ENCODE measurements around the gene SNRNP25.
"Not testable (repeated sequence)": the region's sequence is repeated elsewhere in the genome, so short reads cannot be mapped to it uniquely, and the experiment has no call there.

Gene SNRNP25

DNA sequence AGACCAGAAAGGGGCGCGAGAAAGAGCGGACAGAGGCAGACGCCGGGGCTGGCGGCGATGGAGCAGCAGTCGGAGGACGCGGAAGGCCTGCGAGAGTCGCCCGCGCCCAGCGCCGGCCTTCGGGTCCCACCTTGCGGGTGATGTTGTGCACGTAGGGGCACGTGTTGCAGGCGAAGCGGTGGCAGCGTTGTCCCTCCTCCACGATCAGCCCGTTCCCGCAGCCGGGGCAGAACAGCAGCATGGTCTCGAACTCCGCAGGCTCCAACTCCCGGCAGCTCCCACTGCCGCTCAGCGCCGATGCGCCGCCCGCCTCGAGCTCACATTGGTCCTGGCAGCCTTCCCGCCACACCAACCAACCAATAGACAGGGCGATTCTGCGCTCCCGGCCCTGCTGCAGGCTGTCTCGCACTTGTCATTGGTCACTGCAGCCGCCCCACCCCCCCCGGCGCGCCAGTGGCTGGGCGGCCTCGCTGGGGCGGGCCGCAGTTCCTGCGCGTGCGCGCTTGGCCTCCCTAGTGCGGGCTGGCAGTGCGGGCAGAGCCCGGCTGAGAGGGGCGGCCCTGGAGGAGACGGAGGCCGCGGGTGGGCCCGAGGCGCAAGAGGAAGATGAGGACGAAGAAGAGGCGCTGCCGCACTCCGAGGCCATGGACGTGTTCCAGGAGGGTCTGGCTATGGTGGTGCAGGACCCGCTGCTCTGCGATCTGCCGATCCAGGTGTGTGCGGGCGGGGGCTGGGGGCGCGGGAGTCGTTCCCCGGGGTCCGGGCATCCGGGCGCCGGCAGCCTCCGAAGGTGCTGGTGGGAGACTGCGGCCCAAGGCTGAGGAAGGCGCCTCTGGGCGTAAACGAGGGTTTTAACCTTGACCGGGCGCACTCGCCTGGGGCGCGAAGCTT lies at the start of gene SNRNP25, which contains the start of gene POLR3K:
Gene SNRNP25 (plus strand): TSS at position 483 of the 891 bp plus-strand sequence. CDS start 189 bp downstream, at position 672.
Gene POLR3K (minus strand): TSS at position 263 of the 891 bp plus-strand sequence. CDS start 22 bp downstream, at position 241.
- peak; percentile 98 for DNase-seq (ENCODE audit: low spot score)

DNA sequence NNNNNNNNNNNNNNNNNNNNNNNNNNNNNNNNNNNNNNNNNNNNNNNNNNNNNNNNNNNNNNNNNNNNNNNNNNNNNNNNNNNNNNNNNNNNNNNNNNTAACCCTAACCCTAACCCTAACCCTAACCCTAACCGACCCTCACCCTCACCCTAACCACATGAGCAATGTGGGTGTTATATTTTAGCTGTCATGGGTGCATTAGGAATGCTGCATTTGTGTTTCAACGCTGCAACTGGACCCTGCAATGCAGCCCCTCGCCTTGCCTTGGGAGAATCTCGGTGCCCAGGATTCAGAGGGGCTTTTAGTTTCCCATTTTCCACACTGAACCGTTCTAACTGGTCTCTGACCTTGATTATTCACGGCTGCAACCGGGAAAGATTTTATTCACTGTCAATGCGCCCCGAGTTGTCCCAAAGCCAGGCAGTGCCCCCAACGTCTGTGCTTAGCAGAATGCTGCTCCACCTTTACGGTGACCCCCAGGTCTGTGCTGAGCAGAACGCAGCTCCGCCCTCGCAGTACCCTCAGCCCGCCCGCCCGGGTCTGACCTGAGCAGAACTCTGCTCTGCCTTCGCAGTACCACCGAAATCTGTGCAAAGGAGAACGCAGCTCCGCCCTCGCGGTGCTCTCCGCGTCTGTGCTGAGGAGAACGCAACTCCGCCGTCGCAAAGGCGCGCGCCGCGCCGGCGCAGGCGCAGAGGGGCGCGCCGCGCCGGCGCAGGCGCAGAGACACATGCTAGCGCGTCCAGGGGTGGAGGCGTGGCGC lies 43.5 kb upstream of the SNRNP25 start:
- DNase-seq (ENCODE audit: low spot score) = peak; percentile 9

DNA sequence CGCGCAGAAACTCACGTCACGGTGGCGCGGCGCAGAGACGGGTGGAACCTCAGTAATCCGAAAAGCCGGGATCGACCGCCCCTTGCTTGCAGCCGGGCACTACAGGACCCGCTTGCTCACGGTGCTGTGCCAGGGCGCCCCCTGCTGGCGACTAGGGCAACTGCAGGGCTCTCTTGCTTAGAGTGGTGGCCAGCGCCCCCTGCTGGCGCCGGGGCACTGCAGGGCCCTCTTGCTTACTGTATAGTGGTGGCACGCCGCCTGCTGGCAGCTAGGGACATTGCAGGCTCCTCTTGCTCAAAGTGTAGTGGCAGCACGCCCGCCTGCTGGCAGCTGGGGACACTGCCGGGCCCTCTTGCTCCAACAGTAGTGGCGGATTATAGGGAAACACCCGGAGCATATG lies 42.9 kb upstream of the SNRNP25 start:
- DNase-seq (ENCODE audit: low spot score) = not testable (repeated sequence)

DNA sequence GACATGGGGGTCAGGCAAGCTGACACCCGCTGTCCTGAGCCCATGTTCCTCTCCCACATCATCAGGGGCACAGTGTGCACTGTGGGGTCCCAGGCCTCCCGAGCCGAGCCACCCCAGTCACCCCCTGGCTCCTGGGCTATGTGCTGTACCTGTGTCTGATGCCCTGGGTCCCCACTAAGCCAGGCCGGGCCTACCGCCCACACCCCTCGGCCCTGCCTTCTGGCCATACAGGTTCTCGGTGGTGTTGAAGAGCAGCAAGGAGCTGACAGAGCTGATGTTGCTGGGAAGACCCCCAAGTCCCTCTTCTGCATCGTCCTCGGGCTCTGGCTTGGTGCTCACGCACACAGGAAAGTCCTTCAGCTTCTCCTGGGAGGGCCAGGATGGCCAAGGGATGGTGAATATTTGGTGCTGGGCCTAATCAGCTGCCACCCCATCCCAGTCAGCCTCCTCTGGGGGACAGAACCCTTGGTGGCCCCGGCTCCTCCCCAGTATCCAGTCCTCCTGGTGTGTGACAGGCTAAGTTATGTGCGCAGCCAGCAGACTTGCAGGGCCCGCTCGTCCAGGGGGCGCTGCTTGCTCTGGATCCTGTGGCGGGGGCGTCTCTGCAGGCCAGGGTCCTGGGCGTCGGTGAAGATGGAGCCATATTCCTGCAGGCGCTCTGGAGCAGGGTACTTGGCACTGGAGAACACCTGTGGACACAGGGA lies 36.4 kb upstream of the SNRNP25 start:
- not testable (repeated sequence) for DNase-seq (ENCODE audit: low spot score)

DNA sequence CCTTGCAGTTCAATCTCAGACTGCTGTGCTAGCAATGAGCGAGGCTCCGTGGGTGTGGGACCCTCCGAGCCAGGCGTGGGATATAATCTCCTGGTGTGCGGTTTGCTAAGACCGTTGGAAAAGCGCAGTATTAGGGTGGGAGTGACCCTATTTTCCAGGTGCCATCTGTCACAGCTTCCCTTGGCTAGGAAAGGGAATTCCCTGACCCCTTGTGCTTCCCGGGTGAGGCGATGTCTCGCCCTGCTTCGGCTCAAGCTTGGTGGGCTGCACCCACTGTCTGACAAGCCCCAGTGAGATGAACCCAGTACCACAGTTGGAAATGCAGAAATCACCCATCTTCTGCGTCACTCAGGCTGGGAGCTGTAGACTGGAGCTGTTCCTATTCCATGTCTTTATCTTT lies 32.7 kb upstream of the SNRNP25 start:
- not testable (repeated sequence) for DNase-seq (ENCODE audit: low spot score)

DNA sequence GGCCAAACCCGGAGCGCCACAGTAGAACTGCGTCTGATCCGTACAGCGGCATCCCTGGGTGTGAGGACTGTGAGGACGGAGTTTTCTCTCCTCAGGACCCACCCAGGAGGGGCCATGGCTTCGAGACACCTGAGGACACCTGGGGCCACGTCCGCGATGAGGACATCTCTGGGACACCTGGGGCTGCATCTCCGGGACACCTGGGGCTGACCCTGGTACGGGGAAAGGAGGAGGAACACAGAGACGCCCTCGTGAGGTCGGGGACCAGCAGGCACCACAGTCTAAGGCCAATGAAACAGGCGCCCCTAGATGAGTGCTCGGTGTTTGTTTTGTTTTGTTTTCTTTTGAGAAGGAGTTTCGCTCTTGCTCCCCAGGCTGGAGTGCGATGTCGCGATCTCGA lies 29.5 kb upstream of the SNRNP25 start:
- not testable (repeated sequence) for DNase-seq (ENCODE audit: low spot score)

DNA sequence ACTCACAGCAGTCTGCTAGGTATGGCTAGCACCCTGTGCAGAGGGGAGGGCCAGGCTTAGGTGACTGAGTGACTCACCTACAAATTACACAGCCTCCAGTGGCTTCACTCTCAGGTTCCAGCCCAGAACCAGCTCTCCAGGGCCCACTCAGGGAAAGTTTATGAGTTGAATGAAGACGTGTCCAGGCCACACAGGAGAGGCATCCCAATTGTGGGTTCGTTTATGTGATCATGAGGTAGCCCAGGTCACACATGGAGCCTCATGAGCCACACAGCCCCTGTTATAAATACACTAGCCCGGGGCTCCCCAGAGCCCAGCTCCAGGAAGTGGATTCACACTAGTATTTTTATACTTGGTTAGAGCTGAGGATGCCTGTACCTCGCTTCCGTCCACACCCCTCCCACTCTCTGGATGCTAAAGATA lies 27.7 kb upstream of the SNRNP25 start:
- DNase-seq (ENCODE audit: low spot score) = not testable (repeated sequence)

DNA sequence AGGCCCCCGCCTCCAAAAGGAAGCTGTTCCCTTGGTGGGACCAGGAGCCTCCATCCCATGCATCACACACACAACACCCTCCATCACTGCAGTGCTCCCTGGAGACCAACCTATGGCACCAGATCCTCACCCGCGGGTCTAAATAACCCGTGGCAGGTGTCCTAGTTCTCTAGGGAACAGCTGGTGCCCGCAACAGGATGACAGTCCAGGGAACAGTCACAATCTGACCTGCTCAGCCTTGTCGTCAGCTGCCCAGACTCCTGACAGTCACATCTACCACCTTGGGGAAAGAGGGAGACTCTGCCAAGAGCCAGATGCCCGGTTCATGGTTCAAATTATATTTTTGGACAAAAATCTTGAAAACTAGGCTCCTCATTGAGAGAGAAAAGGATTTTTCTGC lies 23.0 kb upstream of the SNRNP25 start:
- not testable (repeated sequence) for DNase-seq (ENCODE audit: low spot score)

DNA sequence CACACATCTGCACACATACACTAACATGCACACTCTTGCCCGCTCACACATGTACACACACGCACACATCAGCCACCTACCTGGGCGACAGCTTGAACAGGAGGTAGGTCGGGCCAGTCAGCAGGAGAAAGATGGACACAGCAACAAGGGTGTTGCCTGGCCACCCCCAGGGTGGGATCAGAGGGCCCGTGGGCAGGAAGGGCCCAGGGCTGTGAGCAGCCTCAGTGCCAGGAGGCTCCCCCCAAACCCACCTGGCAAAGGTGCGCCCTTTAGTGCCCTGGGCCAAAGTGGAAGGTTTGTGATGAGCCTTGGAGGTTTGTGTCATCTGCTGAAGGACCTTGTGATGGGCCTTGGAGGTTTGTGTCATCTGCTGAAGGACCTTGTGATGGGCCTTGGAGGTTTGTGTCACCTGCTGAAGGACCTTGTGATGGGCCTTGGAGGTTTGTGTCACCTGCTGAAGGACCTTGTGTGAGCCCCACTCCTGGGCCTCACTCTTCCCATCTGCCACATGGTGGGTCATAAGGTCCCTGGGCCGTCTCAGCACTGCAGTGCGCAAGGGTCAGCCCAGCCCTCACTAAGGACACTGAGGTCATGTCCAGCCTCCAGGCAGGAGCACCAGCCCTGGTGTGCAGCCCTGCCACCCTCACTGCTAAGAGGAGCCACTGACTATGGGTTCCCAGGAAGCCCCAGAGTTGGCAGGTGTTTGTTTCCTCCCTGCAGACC lies 20.3 kb upstream of the SNRNP25 start:
- DNase-seq (ENCODE audit: low spot score) = peak; percentile 25

DNA sequence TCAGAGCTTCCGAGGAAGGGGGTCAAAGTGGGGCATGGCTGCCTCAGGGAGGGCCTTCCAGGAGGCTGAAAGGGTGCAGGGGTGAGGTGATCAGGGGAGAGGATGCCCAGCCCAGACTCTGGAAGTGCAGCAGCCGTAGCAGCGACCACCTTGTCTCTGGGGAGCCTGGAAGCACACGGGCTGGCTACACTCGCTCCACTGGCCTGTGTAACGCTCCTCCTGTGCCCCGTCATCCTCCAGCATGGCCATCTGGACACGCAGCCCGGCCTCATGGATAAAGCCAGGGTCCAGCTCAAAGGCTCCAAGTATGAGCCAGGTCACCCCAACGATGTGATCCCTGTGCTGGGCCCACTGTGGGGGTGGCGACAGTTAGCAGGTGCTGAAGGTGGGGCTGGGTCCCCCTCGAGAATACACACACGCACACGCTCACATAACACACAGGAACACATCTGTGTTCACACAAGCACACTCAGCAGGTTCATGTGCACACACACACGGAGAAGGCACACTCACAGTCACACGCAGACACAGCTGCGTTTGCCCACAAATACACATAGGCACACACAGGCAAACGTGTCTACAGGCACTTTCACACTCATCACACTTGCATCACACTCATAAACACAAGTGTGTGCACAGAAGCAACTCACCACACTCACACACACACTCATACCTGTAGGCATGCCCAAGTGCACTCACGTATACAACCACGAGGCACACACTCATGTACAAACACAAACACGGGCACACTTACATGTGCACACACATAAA lies 19.6 kb upstream of the SNRNP25 start:
- DNase-seq (ENCODE audit: low spot score) = peak; percentile 34

DNA sequence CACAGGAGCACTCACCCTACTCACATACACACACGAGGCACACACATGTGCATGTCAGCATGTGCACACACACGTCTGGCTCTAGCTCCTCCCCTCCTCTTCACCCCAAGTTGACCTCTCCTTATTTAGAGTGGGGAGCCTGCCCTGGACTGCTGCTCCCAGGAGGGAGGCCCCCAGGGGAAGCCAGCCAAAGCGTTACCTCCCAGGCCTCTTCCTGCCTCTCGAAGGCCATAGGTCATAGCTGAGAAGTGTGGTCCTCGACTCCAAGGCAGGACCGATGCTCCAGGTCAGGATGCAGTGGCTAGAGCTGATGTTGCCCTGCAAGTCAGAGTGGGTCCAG lies 19.0 kb upstream of the SNRNP25 start:
- no peak for DNase-seq (ENCODE audit: low spot score)

DNA sequence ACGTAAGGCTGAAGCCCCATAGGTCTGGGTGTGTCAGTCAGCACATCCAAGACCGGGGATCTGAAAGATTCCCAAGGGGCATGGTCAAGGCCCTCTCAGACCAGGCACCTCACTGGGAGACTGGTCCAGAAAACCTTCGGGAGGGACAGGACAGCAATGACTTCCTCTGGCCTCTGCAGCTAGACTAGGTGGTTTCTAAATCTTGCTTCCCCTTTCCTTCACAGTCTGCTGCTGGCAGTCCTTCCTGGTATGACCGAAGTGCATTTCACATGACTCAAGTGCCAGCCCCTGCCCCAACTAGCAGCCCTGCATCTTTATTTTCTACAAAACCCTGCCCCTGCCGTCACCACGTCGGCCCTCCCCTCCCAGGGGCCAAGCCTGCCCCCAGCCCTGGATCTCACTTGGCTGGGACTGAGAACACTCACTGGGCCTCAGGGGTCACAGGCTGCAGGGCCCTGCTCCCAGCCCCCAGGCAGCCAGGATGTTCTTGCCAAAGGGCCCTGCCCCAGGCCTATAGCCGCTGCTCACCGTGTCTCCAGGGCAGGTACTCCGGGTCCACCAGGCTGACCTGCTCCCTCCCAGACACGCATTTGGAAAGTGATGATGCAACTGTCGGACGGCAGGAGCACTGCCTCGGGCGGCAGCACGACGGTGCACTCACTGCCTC lies 18.5 kb upstream of the SNRNP25 start:
- DNase-seq (ENCODE audit: low spot score) = peak; percentile 49

DNA sequence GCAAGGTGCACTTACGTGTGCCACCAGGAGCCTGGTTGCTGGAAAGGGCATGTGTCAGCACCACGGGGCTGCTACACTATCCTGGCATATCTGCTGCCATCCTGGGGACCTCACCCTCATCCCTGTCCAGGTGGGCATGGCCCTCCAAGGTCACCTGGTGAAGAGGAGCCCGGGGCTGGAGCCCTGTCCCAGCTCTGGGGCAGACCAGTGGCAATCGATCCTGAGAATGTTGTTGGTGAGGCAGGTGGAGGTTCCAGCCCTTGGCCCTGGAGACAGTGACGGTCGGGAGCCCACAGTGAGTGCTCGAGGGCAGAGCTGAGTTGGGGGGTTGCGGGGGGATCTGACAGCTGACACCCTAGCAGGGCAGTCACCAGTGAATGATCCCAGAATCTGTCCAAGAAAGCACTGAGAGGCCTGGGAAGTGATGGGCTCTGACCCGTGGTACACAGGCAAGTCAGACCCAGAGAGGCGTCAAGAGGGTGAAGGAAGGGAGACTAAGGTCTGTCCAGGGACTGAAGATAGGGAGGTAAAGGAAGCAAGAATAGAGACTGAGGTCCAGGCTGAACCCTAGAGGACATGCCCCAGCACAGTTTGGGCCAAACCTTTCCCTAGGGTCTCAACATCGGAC lies 17.8 kb upstream of the SNRNP25 start:
- peak; percentile 56 for DNase-seq (ENCODE audit: low spot score)

DNA sequence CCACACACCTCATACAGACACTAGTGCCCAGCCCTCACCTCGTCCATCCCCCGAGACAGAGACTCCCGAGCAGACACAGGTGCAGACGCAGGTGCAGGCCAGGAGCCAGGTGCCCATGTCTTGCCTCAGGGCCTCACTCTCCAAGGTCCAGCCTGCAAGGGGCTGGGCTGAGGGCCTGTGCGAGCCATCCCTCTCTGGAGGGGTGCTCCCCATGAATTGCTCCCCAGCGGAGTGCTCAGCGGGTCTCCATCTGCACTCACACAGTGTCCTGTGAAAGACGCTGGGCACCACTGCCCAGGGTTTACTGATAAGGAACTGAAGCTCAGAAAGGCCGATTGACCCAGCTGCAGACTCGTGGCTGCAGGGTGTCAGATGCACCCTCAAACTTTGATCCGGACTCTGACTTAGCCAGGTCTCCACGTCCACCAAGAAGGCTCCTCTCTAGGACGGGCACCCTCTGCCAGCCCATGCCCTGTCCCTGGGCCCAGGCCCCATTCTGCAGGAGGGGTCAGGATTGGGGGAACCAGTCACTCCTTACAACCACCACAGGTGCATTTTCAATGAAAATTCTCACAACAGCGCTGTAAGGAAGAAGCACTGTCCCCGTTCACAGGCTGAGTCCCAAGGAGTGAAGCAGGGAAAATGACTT lies 17.2 kb upstream of the SNRNP25 start:
- DNase-seq (ENCODE audit: low spot score) = peak; percentile 46

DNA sequence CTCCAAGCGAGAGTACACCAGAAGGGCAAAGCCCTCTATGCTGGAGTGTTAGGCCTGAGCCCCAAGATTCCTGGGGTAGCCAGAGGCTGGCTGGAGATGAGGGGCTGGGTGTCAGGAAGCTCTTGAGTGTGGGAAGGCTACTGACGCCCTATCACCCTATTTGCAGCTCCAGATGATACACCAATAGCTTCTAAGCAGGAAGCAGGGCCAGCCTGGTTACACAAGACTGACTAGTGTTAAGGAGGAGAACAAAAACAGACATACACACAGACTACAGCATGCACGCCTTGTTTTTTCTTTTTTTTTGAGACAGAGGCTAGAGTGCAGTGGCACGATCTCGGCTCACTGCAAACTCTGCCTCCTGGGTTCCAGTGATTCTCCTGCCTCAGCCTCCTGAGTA lies 16.1 kb upstream of the SNRNP25 start:
- DNase-seq (ENCODE audit: low spot score) = peak; percentile 37

DNA sequence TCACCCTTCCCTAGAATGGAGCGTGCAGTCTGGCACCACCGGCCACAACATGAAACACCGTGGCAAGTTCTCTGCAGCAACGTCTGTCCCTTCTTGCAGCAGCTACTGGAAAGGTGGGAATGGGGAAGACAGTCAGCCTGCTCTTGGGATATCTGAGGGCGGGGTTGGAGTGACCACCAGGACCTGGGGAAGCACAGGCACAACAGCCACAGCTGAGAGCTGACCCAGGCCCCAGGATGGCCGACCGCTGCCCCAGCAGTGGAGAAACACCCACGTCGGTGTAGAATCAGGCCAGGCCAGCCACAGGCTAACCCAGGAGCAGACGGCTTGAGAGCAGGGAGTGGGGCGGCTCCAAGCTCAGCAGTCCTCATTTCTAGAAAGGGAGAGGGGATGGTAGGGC lies 15.4 kb upstream of the SNRNP25 start:
- DNase-seq (ENCODE audit: low spot score) = not testable (repeated sequence)

DNA sequence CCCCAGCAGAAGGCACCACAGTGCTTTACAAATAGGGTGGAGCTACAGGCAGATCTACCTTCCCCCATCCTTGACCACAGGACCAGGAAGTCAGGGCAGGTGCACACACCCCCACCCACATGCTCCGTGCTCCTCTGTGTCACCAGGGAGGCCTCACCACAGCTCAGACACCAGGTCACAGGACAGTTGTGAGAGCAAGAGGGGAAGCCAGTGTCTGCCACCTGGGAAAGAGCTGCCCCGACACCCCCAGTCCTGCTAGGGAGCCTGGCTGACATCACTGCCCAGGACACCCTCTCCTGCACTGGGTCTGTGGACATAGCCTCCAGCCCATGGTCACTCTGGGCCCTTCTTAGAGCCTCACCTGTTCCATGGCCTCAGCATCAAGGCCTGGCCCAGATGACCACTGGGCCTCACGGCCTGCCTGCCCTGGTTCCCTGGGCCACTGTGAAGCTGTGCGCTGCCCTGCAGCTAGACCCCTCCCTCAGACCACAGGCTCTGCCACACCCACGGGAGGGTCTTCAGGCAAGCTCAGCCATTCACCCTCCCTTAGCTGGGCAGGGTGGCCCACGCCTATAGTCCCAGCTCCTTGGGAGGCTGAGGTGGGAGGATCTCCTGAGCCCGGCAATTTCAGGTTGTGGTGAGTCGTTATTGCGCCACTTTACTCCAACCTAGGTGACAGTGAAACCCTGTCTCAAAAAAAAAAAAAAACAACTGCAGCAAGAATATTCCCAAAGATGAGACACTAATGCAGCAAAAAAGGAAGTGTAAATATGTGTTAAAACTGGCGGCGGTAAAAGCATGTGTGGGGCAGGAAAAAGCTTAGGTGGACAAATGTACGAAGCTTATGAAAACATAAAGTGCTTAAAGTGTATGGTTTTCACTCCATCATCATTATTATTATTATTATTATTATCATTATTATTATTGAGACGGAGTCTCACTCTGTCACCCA lies 14.4 kb upstream of the SNRNP25 start:
- no peak for DNase-seq (ENCODE audit: low spot score)

DNA sequence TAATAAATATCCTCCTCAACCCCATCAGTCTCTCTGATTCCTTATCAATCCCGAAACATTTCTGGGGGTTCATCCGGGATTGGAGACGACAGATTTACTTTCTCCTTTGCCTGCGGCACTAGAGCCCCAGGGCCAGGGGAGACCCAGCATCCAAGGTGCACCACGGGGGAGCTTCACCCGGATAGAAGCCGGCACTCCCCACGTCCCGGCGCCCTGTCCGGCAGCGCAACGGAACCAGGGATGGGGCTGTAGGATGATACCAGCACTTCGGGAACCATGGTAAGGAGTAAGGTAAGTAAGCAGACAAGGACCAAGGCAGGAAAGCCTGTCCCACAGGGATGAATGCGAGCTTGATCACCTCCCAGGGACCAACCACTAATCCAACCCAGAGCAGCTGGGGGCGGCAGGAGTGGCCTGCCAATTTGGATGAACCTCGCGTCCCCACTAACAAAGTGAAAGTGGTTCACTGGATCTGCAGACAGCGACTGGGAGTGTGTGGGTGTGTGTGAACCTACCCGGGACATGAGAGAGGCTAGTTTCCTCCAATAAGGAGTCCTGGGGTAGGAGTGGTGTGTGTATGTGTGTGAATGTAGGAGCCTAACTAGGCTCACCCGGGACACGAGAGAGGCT lies 12.1 kb upstream of the SNRNP25 start:
- no peak for DNase-seq (ENCODE audit: low spot score)
